Gastroesophageal sphincter (tissue), 4 donors: ENCODE data around the gene GOLGA8G. TPM values are rescaled to one million over a fixed set of nuclear protein-coding genes. Genes with fewer than 3 reads are reported as not detected.
"Not testable (repeated sequence)": the region's sequence is repeated elsewhere in the genome, so short reads cannot be mapped to it uniquely, and the experiment has no call there.

Source experiments
- ATAC-seq: fragments of 150-250 bp; one replicate; pipeline ENCODE4 v1.9.1; 2016; ENCODE audit warnings: mild to moderate bottlenecking, moderate library complexity
- H3K27ac ChIP-seq, 4 donors: fragments of 200-600 bp; sonication (generic) in 3 of 4; 1 replicate in 3 of 4; 2 replicates in 1 of 4; pipeline ENCODE4 v1.5.1; 2016 to 2019
- H3K27me3 ChIP-seq: fragments of 200-600 bp; sonication (generic); one replicate; pipeline ENCODE4 v1.5.1; 2019
- H3K36me3 ChIP-seq, 2 donors: fragments of 200-600 bp; sonication (generic); one replicate each; pipeline ENCODE4 v1.5.1; 2019; ENCODE audit warnings: control low read depth in 1 of 2
- H3K4me1 ChIP-seq, 3 donors: fragments of 200-600 bp; sonication (generic); 1 replicate in 2 of 3; 2 replicates in 1 of 3; pipeline ENCODE4 v1.5.1; 2016 to 2019; ENCODE audit warnings: control low read depth in 2 of 3
- H3K4me3 ChIP-seq, 2 donors: fragments of 200-600 bp; sonication (generic); one replicate each; pipeline ENCODE4 v1.5.1; 2019; ENCODE audit warnings: mild to moderate bottlenecking in 1 of 2, moderate library complexity in 1 of 2
- H3K9me3 ChIP-seq, 3 donors: fragments of 200-600 bp; sonication (generic); one replicate each; pipeline ENCODE4 v1.5.1; 2017 to 2019; ENCODE audit warnings: control low read depth in 2 of 3
- WGBS, 2 donors: methylation state at CpG; one replicate each; pipeline ENCODE4 v1.1.5; 2018; ENCODE audit warnings: low coverage in 1 of 2; 5-methylcytosine and 5-hydroxymethylcytosine counted together
- small RNA-seq, 4 donors: library from RNA; depleted of rRNA; stranded (forward); fragments of <200 nt; gene quantifications; one replicate each; pipeline ENCODE3, GENCODE V24; 2016
- total RNA-seq, 4 donors: library from RNA; depleted of rRNA; stranded (reverse); fragments of >200 nt; gene quantifications; one replicate each; pipeline ENCODE4 v1.1.0, GENCODE V29; 2016

Gene GOLGA8G, protein sequence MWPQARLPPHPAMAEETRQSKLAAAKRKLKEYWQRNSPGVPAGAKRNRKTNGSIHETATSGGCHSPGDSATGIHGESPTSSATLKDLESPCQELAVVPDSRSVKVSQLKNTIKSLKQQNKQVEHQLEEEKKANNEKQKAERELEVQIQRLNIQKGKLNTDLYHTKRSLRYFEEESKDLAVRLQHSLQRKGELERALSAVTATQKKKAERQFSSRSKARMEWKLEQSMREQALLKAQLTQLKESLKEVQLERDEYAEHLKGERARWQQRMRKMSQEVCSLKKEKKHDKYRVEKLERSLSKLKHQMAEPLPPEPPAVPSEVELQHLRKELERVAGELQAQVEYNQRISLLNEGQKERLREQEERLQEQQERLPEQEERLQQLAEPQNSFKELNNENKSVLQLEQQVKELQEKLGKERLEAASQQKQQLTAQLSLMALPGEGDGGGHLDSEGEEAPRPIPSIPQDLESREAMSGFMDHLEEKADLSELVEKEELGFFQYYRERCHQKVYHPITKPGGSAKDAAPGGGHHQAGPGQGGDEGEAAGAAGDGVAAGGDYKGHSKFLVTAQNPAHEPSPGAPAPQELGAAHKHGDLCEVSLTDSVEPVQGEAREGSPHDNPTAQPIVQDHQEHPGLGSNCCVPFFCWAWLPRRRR
- total RNA-seq, result under 1 TPM in 1 of 4 donors, not detected in 3; 0.66 TPM

- H3K36me3 ChIP-seq, H3K9me3 ChIP-seq, H3K27me3 ChIP-seq, H3K27ac ChIP-seq, ATAC-seq, H3K4me3 ChIP-seq, H3K4me1 ChIP-seq: not testable (repeated sequence)
- no CpG with 5 or more reads among the region's 6 CpGs for WGBS, 2 donors
Measured at GRCh38 chr15:28532954-28533353, at the start of gene GOLGA8G. TSS of gene GOLGA8G (minus strand) at chr15:28532971. CDS start at chr15:28532909, 62 bp downstream.

GRCh38 chr15:28573351-28573750 is 40.6 kb upstream of the GOLGA8G start:
- not testable (repeated sequence) for H3K36me3 ChIP-seq, H3K27me3 ChIP-seq, H3K27ac ChIP-seq, H3K9me3 ChIP-seq, H3K4me1 ChIP-seq, ATAC-seq, H3K4me3 ChIP-seq
- WGBS, 2 donors, result no CpG with 5 or more reads among the region's 13 CpGs

GRCh38 chr15:28553268-28553667 is 20.5 kb upstream of the GOLGA8G start, which contains the start of gene GOLGA6L25:
TSS of gene GOLGA6L25 (plus strand) at chr15:28553568. CDS start at chr15:28553629, 61 bp downstream.
- WGBS, 2 donors, result no CpG with 5 or more reads among the region's 7 CpGs
- ATAC-seq, H3K4me3 ChIP-seq, H3K9me3 ChIP-seq, H3K36me3 ChIP-seq, H3K4me1 ChIP-seq, H3K27ac ChIP-seq, H3K27me3 ChIP-seq: not testable (repeated sequence)

DNA sequence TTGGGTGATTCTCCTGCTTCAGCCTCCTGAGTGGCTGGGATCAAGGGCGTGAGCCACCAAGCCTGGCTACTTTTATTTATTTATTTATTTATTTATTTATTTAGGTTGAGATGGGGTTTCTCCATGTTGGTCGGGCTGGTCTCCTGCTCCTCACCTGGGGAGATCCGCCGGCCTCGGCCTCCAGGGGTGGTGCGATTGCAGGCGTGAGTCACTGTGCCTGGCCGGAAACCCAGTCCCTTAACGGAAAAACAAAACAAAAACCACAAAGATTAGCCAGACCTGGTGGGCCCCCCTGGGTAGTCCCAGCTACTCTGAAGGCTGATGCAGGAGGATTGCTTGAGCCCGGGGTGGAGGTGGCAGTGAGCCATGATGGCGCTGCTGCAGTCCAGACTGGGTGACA is 17.6 kb downstream of the GOLGA8G start:
- no CpG with 5 or more reads among the region's 11 CpGs for WGBS, 2 donors
- not testable (repeated sequence) for H3K36me3 ChIP-seq

DNA sequence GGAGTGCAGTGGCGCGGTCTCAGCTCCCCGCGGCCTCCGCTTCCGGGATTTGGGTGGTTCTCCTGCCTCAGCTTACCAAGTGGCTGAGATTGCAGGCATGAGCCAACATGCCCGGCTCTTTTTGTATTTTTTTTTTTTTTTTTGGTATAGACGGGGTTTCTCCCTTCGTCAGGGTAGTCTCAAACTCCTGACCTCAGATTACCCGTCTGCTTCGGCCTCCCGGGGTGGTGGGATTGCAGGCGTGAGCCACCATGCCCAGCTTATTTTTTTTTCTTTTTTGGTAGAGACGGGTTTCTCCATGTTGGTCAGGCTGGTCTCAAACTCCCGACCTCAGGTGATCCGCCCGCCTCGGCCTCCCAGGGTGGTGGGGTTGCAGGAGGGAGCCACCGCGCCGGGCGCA is 18.6 kb downstream of the GOLGA8G start:
- H3K9me3 ChIP-seq, H3K36me3 ChIP-seq, ATAC-seq, H3K4me1 ChIP-seq, H3K4me3 ChIP-seq, H3K27me3 ChIP-seq, H3K27ac ChIP-seq: not testable (repeated sequence)
- WGBS, 2 donors, result no CpG with 5 or more reads among the region's 22 CpGs

More for the DNA sequence above, 17.6 kb downstream of the GOLGA8G start:
- not testable (repeated sequence) for H3K27ac ChIP-seq, ATAC-seq, H3K4me1 ChIP-seq, H3K4me3 ChIP-seq, H3K27me3 ChIP-seq, H3K9me3 ChIP-seq

DNA sequence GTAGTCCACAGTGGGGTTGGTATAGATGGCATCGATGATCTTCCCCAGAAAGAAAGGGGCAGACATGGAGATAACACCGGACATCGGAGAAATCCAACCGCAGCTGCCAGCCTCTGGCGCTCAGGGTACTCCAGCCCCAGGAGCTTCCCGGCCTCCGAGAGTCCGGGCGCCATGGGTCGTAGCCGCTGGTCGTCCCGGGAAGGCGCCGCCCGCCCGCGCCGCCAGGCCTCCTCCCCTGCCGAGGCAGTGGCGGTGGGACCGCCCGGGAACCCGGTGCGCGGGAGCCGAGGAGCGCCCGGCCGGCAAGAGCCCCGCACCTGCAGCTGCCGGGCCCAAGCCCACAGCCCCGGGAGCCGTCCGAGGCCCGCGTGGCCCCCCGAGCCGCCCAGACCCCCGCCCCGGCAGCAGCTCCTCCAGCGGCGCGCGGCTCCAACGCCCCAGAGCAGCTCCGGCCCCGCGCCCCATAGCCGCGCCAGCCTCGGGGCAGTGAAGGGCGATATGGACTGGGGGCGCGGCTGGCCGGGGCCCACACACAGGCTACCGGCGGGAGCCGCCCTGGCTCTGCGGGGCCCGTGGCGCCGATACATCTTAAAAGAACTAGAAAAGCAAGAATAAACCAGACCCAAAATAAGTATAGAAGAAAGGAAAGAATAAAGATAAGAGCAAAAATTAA is 24.4 kb downstream of the GOLGA8G start:
- WGBS, 2 donors, result no CpG with 5 or more reads among the region's 63 CpGs
- not testable (repeated sequence) for ATAC-seq

DNA sequence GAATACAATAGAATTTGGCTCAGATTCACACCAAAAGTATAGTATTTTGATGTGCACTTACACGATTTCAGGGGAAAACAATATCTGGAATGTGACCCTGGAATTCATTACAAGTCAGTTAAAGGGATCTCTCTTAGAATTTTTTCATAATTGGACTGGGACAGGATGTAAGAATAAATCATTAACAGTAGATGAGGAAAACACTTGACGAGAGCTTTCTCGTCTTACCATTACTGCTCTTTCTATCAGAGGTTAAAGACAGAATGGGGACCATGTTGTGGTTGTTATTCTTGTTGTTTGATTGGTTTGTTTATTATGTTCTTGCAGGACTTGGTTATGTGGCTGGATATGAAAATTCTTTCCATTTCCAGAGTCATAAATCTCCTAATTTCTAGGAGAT is 51.4 kb downstream of the GOLGA8G start:
- not testable (repeated sequence) for H3K4me3 ChIP-seq, H3K27me3 ChIP-seq, H3K27ac ChIP-seq, ATAC-seq, H3K9me3 ChIP-seq, H3K4me1 ChIP-seq, H3K36me3 ChIP-seq
- no CpG with 5 or more reads among the region's 3 CpGs for WGBS, 2 donors

More for the DNA sequence above, 24.4 kb downstream of the GOLGA8G start:
- H3K4me3 ChIP-seq, result peak overlapping the region in 1 of 2 donors; percentile 34
- H3K36me3 ChIP-seq, H3K9me3 ChIP-seq, H3K4me1 ChIP-seq, H3K27me3 ChIP-seq, H3K27ac ChIP-seq: not testable (repeated sequence)

Small RNA genes lying within 50 kb of the gene (small RNA-seq; reads per million reads assigned to genes)
- gene AC138749.2 (0 reads per million in 4 donors), gene AC138749.4 (0 reads per million in 4 donors), gene AC138749.5 (0 reads per million in 4 donors), gene MIR4509-3 (0 reads per million in 4 donors), gene RF00017 (0 reads per million in 4 donors)

Other genes starting within 250 kb of the GOLGA8G start
- 10 to 100 TPM; 38.6 to 94.6 (median 56.1) TPM for gene HERC2, start 210.8 kb downstream of the GOLGA8G start, total RNA-seq
- not detected for gene GOLGA6L24, start 174.9 kb downstream of the GOLGA8G start, total RNA-seq
- gene GOLGA8F, start 154.3 kb downstream of the GOLGA8G start, total RNA-seq, result under 1 TPM in 1 of 4 donors, not detected in 3; 0.42 TPM
- gene GOLGA6L25, start 20.6 kb upstream of the GOLGA8G start, total RNA-seq, result not detected
- 1 to 10 TPM in 1 of 4 donors, under 1 TPM in 2, not detected in 1; 0.77 to 1.9 (median 0.94) TPM for gene GOLGA8M, start 179.4 kb upstream of the GOLGA8G start, total RNA-seq